Dedifferentiated amniotic fluid mesenchymal stem cell (primary cell): ENCODE results near the gene UGP2.

Source experiments
- DNase-seq: peaks from one replicate; pipeline ENCODE4 v3.0.0-alpha.2; 2016; ENCODE audit errors: extremely low spot score

Gene UGP2

DNA sequence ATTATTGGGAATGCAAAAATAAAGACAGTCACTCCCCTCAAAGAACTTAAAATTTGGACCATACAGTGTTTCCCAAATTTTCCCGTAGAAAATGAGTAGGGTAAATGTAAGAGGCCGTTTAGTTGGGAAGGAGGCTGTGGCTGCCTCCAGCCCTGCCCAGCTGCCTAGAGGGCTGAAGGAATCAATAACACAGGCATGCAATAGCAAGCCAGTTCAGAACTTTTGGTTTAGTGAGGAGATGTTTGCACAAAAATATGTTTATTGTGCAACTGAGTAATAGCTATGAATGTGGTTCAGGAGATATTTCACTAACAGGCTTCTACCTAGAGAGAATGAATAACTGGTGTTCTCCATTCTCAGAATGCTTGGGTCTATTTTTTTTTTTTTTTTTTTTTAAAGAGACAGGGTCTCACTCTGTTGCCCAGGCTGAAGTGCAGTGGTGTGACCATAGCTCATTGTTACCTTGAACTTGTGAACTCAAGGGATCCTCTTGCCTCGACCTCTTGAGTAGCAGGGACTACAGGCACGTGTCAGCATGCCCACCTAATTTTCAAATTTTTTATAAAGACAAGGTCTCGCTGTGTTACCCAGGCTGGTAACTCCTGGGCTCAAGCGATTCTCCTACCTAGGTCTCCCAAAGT, 23.6 kb downstream of the UGP2 start:
- no peak for DNase-seq

DNA sequence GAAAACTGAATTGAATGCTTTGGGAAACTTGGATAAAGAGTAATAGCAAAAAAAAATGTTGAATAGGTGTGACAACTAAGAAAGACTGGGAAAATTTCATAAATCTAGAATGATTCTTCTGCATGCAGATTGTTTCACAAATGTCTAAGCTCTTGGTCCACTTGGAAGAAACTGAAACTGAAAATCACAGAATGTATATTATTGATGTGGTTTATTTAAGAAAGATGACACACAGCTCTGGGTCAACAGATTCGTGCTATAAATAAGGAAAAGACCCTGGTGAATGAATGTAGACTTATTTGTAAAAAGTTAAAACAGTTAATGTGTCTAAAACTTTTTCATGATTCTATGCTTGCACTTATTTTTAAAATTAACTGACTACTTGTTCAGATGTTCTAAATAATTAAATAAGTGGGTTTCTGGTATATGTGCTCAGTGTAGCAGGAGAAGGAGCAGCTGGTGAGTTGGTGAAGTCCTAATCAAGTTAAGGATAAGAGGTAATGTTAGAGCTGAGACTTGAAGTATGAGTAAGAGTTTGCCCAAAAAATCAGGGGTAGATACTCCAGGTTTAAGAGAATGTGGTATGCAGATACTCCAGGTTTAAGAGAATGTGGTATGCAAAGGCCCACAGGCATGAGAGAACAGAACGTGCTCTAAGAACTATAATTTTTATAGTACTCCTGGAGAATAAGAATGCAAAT, 24.5 kb downstream of the UGP2 start:
- no peak for DNase-seq

DNA sequence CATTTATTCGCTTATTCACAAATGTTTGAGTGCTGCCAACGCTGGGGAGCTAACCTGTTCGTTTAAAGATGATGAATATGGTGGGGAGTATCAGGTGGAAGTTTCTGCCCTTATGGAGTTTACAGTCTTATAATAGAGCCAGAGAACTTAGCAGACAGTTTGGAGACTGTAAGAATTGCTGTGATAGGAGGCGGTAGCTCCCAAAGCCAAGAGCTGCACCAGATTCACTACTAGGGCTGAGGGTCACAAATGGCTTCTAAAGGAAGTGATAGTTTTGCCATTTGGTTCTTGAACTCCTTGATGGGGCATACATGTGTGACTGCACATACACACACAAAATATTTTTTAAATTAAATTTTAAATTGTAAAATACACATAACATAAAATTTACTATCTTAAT, 29.0 kb downstream of the UGP2 start:
- DNase-seq, result no peak

DNA sequence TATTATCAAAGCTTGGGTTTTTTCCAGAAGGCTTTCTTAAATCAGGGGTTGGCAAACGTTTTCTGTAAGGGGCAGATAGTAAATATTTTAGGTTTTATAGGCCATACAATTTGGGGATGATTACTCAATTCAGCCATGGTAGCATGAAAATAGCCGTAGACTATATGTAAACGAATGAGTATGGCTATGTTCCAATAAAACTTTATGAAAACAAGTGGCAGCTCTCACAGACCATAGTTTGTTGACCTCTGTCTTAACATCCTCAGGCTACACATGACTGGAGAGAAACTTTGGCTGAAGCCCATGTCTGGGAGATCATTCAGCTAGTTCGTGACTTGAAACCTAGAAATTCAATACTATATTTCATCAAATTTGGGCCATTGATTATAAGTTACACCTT, 30.2 kb downstream of the UGP2 start:
- DNase-seq, result no peak

DNA sequence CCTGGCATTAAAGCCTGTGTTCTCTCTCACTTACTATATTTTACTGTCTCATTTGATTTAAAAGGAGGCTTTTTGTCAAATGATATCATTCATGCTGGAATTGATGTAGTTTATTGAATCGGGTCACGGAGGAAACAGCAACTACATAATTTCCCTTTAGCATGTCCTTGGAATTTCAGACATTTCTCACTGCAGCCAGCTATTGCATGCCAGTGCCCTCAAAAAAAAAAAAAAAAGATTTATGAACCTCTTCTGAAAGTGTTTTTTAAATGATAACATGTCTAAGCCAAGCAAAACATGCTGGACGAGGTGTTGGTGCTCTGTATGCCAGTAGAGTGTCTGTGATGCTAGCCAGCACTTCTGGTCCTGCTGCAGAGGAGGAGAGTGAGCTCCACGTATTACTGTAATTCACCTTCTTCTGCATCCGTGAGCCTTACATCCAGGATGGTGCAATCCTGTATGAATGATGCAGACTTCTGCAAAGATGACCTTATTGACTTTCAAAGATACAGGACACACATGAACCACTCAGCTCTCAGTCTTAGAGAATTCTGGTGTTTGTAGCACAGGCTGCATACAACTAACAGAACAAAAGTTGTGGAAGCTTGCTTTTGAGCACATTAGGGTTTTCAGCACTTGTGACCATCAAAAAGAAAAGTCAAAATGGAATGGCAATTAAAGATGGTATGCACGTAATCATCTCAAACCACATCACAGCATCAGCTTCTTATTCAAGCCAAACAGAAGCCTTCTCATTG, 31.1 kb downstream of the UGP2 start:
- DNase-seq, result peak; percentile 50

DNA sequence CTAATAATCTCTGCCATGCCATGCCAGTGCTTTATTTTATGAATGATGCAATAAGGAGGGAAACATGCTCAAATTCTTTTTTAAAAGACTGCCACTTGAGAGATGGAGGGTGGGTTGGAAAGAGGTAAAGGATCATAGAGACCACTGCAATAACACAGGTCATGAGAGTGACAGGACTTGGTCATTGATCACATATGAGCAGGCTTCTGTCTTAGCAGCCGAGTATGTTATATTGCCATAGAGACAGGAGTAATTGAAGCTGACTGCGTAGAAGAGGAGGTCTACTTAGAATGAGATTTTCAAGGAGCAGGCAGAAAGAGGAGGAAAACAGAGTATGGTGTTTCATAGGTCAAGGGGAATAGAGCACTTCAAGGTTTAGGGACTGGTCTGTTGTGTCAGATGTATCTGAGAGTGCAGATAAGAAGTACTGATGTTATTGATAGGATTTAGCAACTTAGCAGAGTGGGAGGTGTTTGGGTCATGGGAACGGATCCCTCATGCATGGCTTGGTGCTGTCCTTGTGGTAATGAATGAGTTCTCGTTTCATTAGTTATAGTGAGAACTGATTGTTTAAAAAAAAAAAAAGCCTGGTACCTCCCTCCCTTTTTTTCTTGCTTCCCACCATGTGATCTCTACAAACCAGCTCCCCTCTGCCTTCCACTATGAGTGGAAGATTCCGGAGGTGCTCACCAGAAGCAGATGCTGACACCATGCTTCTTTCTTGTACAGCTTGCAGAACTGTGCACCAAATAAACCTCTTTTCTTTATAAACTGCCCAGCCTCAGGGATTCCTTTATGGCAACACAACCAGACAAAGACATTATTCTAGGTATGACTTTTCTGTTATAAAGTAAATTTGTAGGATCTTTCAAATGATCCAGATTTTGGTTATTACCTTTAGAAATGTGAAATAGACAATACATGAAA, 32.8 kb downstream of the UGP2 start:
- no peak for DNase-seq

DNA sequence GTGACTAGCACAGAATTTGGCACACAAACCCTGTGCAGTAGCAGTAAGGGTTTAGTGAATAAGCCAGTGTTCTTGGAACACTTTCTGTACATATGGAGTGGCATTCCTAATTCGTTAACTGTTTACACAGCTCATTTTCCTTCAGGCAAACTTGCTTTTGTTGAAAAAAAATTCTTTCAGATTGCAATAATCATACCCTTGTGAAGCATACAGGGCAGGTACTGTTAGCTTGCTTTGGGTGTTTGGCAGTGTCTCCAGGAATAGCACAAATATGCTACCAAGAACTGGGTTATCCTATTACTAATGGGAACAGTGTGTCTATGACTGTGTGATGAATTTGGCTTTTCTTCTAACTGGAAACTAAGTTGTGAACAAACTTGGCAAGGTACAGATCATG, 33.4 kb downstream of the UGP2 start:
- peak; percentile 20 for DNase-seq

DNA sequence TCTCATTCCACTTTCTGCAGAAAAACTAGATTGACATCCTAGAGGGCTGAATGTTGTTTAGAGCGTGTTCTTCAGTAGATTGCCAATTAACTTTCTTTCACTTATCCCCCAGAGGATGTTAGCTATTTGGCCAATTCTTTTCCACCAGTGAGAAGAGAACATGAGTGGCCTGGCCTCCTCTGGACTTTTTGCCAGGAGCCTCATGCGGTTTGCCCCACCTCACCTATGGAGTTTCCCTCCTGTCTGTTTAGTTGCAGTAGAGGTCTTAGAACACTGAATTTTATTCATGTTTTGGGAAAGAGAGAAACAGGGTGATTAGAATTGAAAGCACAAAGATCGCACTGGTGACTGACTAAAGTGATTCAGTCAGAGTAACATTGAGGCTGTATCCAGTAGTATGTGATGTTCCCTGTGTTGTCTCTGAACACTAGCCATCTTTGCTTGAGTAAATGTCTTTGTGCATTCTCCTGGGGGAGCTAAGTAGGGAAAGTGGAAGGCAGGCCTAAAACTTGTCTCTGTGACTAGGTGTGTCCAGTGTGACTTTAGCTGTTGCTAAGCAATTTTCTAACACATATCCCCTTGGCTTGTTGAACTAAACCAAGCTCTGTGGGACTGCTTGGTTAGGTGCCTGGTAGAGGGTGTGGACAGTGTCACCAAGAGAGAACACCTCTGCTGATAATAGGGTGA, 34.0 kb downstream of the UGP2 start:
- DNase-seq, result no peak

DNA sequence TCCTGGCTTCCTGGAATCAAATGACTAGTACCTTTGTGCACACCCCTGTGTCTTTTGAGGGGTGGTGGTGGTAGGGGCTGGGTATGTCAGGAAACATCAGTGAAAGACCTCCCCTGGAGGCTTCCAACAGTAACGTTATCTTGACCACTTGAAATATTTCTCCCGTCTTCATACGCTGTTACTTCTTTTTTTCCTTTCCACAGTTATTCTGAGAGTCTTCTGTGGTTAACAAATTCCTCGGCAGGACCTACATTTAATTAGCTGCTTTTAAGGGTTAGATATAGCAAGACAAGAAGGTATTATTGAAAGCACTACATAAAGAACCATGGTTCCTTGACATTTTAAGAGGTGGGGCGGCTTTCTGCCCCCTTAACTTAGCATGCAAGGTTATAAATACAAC, 34.6 kb downstream of the UGP2 start:
- no peak for DNase-seq

DNA sequence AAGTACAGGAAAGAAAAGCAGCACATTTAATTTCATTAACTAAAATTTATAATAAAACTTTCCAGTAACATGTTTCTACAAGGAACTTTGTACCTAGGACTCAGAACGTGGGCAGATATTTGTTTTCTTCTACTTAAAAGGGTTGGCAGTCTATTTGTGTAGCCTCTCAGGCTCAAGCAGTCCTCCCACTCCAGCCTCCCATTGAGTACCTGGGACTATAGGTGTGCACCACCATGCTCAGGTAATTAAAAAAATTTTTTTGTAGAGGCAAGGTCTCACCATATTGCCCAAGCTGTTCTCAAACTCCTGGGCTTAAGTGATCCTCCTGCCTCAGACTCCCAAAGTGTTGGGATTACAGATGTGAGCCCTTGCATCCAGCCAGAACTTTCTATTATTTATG, 36.8 kb downstream of the UGP2 start:
- DNase-seq, result no peak

DNA sequence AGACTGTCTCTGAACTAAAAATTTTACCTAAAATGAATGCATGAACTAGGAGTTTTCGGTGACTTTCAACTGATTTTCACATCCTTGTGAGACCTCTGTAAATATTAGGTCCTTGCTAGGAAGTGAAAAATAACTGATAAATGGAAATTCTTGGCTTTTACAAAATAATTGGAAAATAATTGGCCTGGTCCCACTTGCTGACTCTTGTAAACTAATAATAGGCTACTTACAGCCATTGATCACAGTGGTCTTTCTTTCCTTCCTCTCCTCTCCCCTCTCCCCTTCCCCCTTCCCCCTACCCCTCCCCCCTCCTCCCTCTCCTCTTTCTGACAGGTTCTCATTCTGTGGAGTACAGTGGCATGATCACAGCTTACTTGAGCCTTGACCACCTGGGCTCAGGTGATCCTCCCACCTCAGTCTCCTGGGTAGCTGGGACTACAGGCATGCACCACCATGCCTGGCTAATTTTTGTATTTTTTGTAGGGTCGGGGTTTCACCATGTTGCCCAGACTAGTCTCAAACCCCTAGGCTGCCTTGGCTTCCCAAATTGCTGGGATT, 38.3 kb downstream of the UGP2 start:
- DNase-seq, result no peak

DNA sequence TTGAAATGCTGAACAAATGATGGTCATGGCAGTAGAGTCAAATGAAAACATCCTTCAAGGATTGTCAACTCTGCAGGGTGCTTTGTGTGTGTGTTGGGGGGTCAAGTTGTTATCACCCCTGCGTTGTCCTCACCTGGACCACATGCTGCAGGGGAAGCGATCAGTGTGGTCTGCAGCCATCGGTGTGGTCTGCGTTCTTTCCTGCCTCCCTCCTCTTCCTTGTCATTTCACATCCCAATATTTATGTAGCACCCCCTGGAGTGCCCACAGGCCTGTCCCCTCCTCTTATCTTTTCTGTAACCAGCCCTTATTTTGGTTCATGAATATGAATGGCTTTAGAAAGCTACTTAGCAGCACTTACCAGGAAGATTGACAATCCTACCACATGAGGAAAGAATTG, 38.9 kb downstream of the UGP2 start:
- no peak for DNase-seq

DNA sequence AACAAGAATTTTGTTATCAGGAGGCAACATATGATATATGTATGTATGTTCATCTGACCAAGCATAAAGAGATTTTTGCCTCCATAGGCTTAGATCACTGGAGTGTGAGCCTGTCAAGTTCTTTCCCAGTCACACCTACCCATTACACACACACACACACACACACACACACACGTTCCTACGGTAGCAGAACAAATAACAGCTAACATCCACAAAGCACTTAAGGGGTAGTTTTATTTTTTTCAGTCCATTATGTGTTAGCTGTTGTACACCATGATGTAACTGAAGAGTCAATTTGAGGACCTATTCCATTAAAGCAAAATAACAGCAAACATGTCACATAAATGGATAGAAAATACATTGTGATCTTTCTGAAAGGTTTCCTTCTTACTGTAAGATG, 39.5 kb downstream of the UGP2 start:
- no peak for DNase-seq

DNA sequence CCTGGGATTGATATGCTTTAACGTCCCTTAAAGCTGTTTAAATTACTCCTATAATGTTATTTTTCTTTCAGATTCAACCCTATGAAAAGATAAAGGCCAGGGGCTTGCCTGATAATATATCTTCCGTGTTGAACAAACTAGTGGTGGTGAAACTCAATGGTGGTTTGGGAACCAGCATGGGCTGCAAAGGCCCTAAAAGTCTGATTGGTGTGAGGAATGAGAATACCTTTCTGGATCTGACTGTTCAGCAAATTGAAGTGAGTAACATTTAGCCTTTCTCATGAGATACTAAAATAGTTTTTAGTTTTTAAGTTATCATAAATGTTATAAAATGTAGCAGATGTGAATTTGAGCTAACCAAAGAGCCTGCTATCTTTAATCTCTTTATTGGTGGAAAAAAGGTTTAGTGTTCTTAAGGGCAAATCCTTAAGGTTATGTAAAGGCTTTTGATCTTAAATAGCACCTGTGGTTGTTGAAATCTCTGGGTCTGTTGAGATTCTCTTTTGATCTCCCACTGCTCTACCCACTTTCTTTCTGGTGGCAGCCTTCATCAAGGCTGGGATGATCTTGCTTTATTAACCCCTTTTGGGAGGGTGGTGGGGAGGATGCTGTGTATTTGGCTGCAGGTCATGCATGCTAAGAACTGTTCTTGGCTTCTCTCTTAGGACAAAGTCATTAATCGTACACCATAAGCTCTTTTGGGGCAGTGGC, 40.9 kb downstream of the UGP2 start:
- no peak for DNase-seq

DNA sequence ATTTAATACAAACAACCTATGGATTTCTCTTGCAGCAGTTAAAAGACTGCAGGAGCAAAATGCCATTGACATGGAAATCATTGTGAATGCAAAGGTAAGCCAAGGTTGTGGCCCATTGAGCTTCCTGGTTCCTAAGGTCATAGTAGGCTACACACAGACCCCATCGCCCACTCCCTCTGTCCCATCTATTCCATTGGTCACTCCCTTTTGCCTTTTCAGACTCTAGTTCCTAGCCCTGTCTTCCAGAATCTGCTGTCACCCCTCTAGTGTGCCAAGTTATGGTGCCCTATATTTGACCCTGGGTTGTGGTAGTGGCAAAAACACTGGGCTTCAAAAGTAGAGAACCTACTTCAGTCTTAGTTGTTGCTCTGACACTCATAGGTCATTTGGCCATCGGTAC, 44.7 kb downstream of the UGP2 start:
- DNase-seq, result no peak

DNA sequence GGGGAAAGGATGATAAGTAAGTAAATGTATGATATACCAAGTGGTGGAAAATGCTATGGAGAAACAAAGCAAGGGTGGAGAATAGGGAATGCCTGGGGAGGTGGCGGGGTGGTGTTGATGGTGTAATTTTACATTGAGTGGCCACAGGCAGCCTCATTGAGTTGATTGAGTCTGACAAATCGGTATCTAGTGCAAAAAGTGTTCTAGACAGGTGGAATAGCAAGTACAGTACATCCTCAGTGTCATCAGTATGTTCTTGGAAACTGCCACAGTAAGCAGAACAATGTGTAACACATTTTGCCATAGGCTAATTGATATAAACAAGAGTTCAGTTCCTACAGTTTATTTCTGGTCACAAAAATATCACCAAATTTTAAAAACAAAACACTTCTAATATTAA, 46.4 kb downstream of the UGP2 start:
- DNase-seq, result no peak

DNA sequence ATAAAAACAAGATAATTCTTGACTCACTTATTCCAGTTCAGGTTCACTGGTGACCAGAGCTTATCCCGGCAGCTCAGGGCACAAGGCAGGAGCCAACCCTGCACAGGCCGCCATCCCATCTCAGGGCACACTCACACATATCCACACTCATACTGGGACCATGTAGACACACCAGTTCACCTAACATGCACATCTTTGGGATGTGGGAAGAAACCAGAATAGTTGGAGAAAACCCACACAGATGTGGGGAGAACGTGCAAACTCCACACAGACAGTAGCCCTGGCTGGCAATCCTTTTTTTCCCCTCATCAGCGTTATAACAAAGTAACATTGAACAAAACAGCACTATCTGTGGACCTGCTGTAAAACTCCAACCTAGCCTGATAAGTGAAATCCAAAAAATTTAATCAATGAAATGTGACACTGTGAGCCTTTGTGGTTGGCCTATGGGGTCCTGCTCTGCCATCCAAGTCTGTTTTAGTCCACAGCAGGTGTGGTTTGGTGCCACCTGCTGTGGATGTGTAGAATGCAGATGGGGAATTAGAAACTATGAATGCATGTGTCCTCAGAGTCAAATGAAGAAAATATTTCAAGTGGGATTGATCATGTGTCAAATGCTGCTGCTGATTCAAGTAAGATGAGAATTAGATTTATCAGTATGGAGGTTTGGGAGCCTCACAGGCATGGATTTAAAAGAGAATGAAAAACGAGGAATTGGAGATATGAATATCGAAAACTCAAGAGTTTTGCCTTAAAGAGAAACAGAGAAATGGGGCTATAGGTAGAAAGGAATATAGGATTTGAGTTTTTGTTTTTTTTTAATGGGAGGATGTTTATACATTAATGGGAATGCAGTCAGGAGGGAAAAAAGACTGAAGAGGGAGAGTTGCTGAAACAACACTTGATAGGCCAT, 47.0 kb downstream of the UGP2 start:
- DNase-seq, result no peak

DNA sequence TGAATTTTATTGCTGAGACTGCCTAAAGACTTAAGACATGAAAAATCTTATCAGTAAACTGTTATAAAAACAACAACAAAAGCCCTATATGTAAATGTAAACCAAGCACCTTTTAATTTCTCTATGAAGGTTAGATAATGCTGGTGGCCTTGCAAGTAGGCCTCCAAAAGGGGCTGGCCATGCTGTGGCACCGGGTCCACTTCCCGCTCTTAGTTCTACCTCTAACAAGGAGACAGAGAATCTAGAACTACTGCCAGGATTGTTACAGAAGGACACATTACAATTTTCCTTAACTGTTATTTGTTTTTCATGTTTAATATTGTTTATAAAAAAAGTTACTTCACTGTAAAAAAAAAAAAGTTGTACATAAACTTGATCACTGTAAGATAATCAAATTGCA, 49.0 kb downstream of the UGP2 start:
- no peak for DNase-seq

DNA sequence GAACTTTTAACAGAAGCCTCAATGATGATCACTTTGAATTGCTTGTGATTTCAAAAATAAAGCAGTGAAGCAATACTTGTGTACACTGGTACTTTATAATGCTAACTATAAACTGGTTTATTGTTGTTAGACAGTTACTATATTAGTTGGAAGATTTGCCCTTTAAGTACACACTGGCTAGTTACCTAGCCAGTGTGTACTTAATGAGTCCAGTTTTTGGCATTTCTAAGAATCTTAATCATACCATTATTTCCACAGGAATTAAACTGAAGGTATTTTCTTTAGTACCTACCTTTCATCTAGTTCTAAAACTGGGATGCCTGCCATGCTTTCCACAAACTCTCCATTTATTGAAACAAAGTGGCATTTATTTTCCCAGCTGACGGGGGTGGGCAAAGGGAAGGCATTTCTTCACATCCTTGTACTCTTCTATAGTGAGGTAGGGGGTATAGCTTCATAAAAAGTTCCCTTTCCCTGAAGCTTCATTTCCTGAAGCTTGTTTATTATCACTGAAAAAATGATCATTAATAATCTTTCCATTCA, 49.9 kb downstream of the UGP2 start:
- no peak for DNase-seq
